Karpas-422 (cell line): Measurements from ENCODE around the gene C1orf115. TPM values are rescaled to one million over a fixed set of nuclear protein-coding genes. Genes with fewer than 3 reads are reported as not detected.
"Not testable (repeated sequence)": the region's sequence is repeated elsewhere in the genome, so short reads cannot be mapped to it uniquely, and the experiment has no call there.

ENCODE experiments used
- DNase-seq: peaks from one replicate; pipeline ENCODE4 v3.0.0-alpha.2; 2015
- H2AFZ ChIP-seq: fragments of 200-600 bp; sonication (generic); 2 replicates; pipeline ENCODE4 v1.6.1; 2014; ENCODE audit warnings: antibody characterized with exemption, low read length, mixed read lengths
- H3K27ac ChIP-seq: fragments of 200-600 bp; sonication (generic); 2 replicates; pipeline ENCODE4 v1.5.1; 2014; ENCODE audit warnings: mild to moderate bottlenecking, low read length, moderate library complexity
- H3K27me3 ChIP-seq: fragments of 200-600 bp; sonication (generic); 2 replicates; pipeline ENCODE4 v1.6.1; 2014; ENCODE audit warnings: low read length, mixed read lengths
- H3K36me3 ChIP-seq: fragments of 200-600 bp; sonication (generic); 2 replicates; pipeline ENCODE4 v1.6.1; 2014; ENCODE audit warnings: low read length, mixed read lengths; ENCODE audit not compliant: insufficient read depth
- H3K4me1 ChIP-seq: fragments of 200-600 bp; sonication (generic); 2 replicates; pipeline ENCODE4 v1.6.1; 2014; ENCODE audit warnings: mild to moderate bottlenecking, low read length, mixed read lengths
- H3K4me2 ChIP-seq: fragments of 200-600 bp; sonication (generic); 2 replicates; pipeline ENCODE4 v1.6.1; 2014; ENCODE audit warnings: low read length, low read depth, mild to moderate bottlenecking; ENCODE audit not compliant: poor library complexity, severe bottlenecking
- H3K4me3 ChIP-seq: fragments of 200-600 bp; sonication (generic); 2 replicates; pipeline ENCODE4 v1.5.1; 2014; ENCODE audit warnings: mild to moderate bottlenecking, antibody characterized with exemption, low read length, mixed read lengths
- H3K79me2 ChIP-seq: fragments of 200-600 bp; sonication (generic); 2 replicates; pipeline ENCODE4 v1.6.1; 2014; ENCODE audit warnings: mild to moderate bottlenecking, low read length, mixed read lengths
- H3K9ac ChIP-seq: fragments of 200-600 bp; sonication (generic); 2 replicates; pipeline ENCODE4 v1.6.0; 2014; ENCODE audit warnings: low read length
- H3K9me2 ChIP-seq: fragments of 200-600 bp; sonication (generic), shearing (Covaris generic); replicated peaks from 2 replicates; pipeline ENCODE4 v1.6.0; 2014; ENCODE audit warnings: mild to moderate bottlenecking, low read length, moderate library complexity; ENCODE audit not compliant: insufficient read depth
- H3K9me3 ChIP-seq: fragments of 300-700, 200-600 bp; sonication (generic); 2 replicates; pipeline ENCODE4 v1.6.1; 2014; ENCODE audit warnings: low read length, mixed read lengths
- H4K20me1 ChIP-seq: fragments of 200-600 bp; sonication (generic); 2 replicates; pipeline ENCODE4 v1.6.1; 2014; ENCODE audit warnings: mild to moderate bottlenecking, antibody characterized with exemption, low read length, low read depth; ENCODE audit not compliant: insufficient read depth
- total RNA-seq: library from RNA; depleted of rRNA; stranded (reverse); fragments of >200 nt; shearing (Covaris generic); gene quantifications from 2 replicates; pipeline ENCODE4 v1.2.3, GENCODE V29; 2014; ENCODE audit warnings: low replicate concordance

The C1orf115 gene
- total RNA-seq, 1 experiment from 2014 or later, result not detected

DNA sequence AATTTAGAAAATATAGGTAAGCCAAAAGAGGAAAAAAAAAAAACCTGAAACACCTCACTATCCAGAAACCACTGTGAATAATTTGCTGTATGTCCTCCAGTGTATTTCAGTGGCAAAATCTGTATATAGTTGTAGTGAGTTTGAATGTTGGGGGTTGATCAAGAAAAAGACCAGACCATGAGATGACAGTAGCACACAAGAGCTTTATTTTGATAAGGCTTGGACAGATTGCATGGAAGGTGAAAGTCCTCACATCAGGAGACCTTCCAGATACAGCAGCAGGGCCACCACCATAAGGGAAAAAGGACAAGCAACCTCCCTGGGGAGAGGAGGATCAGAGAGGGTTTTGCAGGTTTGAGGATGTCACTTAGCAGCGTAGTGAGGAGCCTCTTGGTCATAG, 16.2 kb upstream of the C1orf115 start:
- H3K9me2 ChIP-seq, result no peaks in the 10 kb centered on the region
- H3K4me1 ChIP-seq, result peaks cover 11% of the 10 kb centered on the region
- H3K36me3 ChIP-seq, result no peaks in the 10 kb centered on the region
- H3K9ac ChIP-seq, result no peak overlapping the region
- H3K4me3 ChIP-seq, result no peak overlapping the region
- no peaks in the 10 kb centered on the region for H3K27me3 ChIP-seq
- no peak for DNase-seq
- H3K9me3 ChIP-seq, result peaks cover 3% of the 10 kb centered on the region; the same call in 1 of the 2 replicates
- H2AFZ ChIP-seq, result no peak overlapping the region
- H4K20me1 ChIP-seq, result no peaks in the 10 kb centered on the region
- H3K79me2 ChIP-seq, result no peaks in the 10 kb centered on the region
- no peak overlapping the region for H3K4me2 ChIP-seq
- no peak overlapping the region for H3K27ac ChIP-seq

DNA sequence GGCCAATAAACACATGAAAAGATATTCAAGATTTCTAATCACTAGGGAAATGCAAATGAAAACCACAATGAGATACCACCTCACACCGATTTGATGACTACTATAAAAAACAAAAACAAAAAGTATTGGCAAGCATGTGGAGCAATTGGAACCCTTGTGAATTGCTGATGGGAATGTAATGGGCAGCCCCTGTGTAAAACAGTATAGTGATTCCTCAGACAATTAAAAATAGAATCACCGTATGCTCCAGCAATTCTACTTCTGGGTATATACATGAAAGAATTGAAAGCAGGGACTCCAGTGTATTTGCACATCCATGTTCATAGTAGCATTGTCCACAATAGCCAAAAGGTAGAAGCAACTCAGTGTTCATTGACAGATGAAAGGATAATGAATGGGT, 12.9 kb upstream of the C1orf115 start:
- Histone ChIP-seq H3K4me1 (peaks cover 30% of the 10 kb centered on the region), H2AFZ (no peak overlapping the region), H4K20me1 (no peaks in the 10 kb centered on the region), H3K36me3 (no peaks in the 10 kb centered on the region), H3K9me3 (no peaks in the 10 kb centered on the region), H3K9ac (no peak overlapping the region), H3K9me2 (no peaks in the 10 kb centered on the region), H3K4me3 (no peak overlapping the region), H3K4me2 (no peak overlapping the region), H3K27ac (no peak overlapping the region), H3K27me3 (no peaks in the 10 kb centered on the region), H3K79me2 (no peaks in the 10 kb centered on the region)
- DNase-seq, result no peak

GRCh38 chr1:220680085-220680687, 10.0 kb upstream of the C1orf115 start:
- H3K36me3 ChIP-seq, result no peaks in the 10 kb centered on the region
- peak overlapping the region; percentile 52; the same call in 1 of the 2 replicates for H3K27ac ChIP-seq
- peaks cover 51% of the 10 kb centered on the region for H3K4me1 ChIP-seq
- H3K9ac ChIP-seq, result no peak overlapping the region
- no peaks in the 10 kb centered on the region for H4K20me1 ChIP-seq
- H3K9me3 ChIP-seq, result no peaks in the 10 kb centered on the region
- no peaks in the 10 kb centered on the region for H3K9me2 ChIP-seq
- peak; percentile 87 for DNase-seq
- no peak overlapping the region for H3K4me3 ChIP-seq
- no peaks in the 10 kb centered on the region for H3K27me3 ChIP-seq
- peak overlapping the region; percentile 1 for H3K4me2 ChIP-seq
- no peaks in the 10 kb centered on the region for H3K79me2 ChIP-seq
- peak overlapping the region; percentile 34; the same call in 1 of the 2 replicates for H2AFZ ChIP-seq

GRCh38 chr1:220681220-220681880, 8.8 kb upstream of the C1orf115 start:
- Histone ChIP-seq H3K4me2 (peak overlapping the region; percentile 40), H2AFZ (peak overlapping the region; percentile 33), H3K79me2 (no peaks in the 10 kb centered on the region), H3K4me1 (peaks cover 60% of the 10 kb centered on the region), H3K9ac (peak overlapping the region; percentile 31), H3K36me3 (no peaks in the 10 kb centered on the region), H3K9me2 (no peaks in the 10 kb centered on the region), H3K27ac (peak overlapping the region; percentile 52), H3K27me3 (no peaks in the 10 kb centered on the region), H4K20me1 (no peaks in the 10 kb centered on the region), H3K4me3 (peak overlapping the region; percentile 12; the same call in 1 of the 2 replicates), H3K9me3 (no peaks in the 10 kb centered on the region)
- DNase-seq, result no peak

DNA sequence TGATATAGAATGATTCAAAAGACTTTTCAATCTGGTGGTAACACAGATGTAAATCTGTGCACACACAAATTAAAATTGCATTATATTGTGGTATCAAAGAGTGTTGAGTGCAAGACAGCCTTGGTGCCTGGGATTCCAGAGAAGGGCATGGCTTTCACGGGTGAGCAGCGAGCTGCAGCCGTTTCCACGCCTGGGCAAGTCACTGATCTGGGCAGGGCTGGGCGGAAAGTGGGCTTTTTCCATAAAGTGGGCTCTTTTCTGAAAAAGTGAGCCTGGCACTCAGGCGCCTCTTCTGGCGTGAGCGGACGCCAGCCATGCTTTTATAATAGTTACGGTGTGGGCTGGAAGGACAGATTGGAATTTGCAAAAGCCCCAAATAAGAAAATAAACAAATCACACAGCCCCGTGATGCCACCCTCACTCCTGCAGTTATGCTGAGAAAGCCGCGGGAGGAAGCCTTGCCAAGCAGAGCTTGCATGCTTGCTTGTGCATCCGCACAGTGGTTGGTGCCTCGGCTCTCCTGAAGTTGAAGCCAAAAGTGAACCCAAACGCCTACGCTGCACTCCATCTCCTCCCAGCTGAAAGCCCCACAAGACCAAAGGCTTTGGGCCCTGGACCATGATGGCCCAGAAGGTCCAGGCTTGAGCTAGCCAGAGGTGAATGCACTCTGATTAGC, 7.1 kb upstream of the C1orf115 start:
- no peak overlapping the region for H3K9ac ChIP-seq
- no peak for DNase-seq
- H3K9me3 ChIP-seq, result no peaks in the 10 kb centered on the region
- no peak overlapping the region for H3K4me2 ChIP-seq
- no peaks in the 10 kb centered on the region for H3K79me2 ChIP-seq
- peak overlapping the region; percentile 48; the same call in 1 of the 2 replicates for H2AFZ ChIP-seq
- H3K4me1 ChIP-seq, result peaks cover 52% of the 10 kb centered on the region
- H3K4me3 ChIP-seq, result no peak overlapping the region
- no peaks in the 10 kb centered on the region for H3K36me3 ChIP-seq
- peak overlapping the region; percentile 37 for H3K27ac ChIP-seq
- H3K27me3 ChIP-seq, result no peaks in the 10 kb centered on the region
- H3K9me2 ChIP-seq, result no peaks in the 10 kb centered on the region
- no peaks in the 10 kb centered on the region for H4K20me1 ChIP-seq

- not testable (repeated sequence) for H3K9me2 ChIP-seq, H3K4me2 ChIP-seq, H3K9ac ChIP-seq, H4K20me1 ChIP-seq, H3K36me3 ChIP-seq, H3K79me2 ChIP-seq, H2AFZ ChIP-seq, H3K27ac ChIP-seq, H3K27me3 ChIP-seq, H3K4me3 ChIP-seq, DNase-seq, H3K9me3 ChIP-seq
- peaks cover 52% of the 10 kb centered on the region for H3K4me1 ChIP-seq
Observed at GRCh38 chr1:220683716-220684115, 6.4 kb upstream of the C1orf115 start.

DNA sequence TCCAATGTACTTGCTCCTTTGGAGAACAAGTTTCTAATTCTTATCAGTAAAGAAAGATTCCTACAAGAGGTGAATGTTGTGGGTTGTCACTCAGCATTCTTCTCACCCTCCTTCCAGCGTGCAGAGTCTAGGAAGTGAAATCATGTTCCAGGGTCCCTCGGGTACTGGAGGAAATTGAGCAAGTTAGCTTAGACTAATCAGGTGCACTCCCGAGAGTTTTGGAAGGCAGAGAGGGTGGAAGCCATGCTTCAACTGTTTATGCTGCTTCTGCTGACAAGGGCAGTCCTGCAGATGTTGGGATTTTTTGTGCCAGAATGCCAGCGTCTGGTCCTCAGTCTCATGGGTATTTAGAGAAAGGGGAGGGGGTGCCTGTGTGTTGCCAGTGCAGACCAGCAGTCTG, 5.3 kb upstream of the C1orf115 start:
- H2AFZ ChIP-seq, result peak overlapping the region; percentile 98
- peak overlapping the region; percentile 11; the same call in 1 of the 2 replicates for H3K9ac ChIP-seq
- H3K4me2 ChIP-seq, result peak overlapping the region; percentile 11
- H3K27me3 ChIP-seq, result no peaks in the 10 kb centered on the region
- H4K20me1 ChIP-seq, result no peaks in the 10 kb centered on the region
- H3K4me3 ChIP-seq, result no peak overlapping the region
- H3K4me1 ChIP-seq, result peaks cover 52% of the 10 kb centered on the region
- no peak for DNase-seq
- no peaks in the 10 kb centered on the region for H3K36me3 ChIP-seq
- no peaks in the 10 kb centered on the region for H3K9me3 ChIP-seq
- H3K79me2 ChIP-seq, result no peaks in the 10 kb centered on the region
- H3K27ac ChIP-seq, result peak overlapping the region; percentile 29
- no peaks in the 10 kb centered on the region for H3K9me2 ChIP-seq

DNA sequence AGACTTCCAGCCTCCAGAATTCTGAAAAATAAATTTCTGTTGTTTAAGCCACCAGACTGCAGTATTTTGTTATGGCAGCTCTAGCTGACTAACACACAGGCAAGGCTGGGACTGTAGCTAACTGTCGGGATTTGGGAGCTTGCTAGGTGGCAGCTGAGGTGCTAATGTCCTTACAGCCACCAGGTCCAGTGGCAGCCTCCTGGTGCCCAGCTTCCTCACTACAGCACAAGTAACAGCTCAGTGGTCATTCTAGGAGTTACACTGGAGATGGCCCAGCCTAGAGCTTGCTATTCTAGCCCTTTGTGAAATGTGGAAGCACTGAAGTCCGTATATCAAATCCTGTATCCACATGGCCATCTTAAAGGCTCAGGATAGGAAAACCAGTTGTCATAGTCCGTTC, 4.3 kb upstream of the C1orf115 start:
- Histone ChIP-seq H3K9me2 (no peaks in the 10 kb centered on the region), H3K27ac (no peak overlapping the region; the same call in 1 of the 2 replicates), H2AFZ (peak overlapping the region; percentile 7; the same call in 1 of the 2 replicates), H3K4me1 (peaks cover 44% of the 10 kb centered on the region), H3K9me3 (no peaks in the 10 kb centered on the region), H3K36me3 (no peaks in the 10 kb centered on the region), H3K9ac (no peak overlapping the region), H4K20me1 (no peaks in the 10 kb centered on the region), H3K4me3 (no peak overlapping the region), H3K27me3 (no peaks in the 10 kb centered on the region), H3K79me2 (no peaks in the 10 kb centered on the region), H3K4me2 (no peak overlapping the region)
- no peak for DNase-seq
